Parathyroid adenoma (tissue), 2 donors: Measurements from ENCODE around the gene EDEM2.

Experiments used
- H2AFZ ChIP-seq: fragments of 300-600 bp; sonication (generic); one replicate; pipeline ENCODE4 v1.7.0; 2017; ENCODE audit warnings: antibody characterized with exemption, mild to moderate bottlenecking
- H3K27ac ChIP-seq: fragments of 300-600 bp; sonication (generic); one replicate; pipeline ENCODE4 v1.7.0; 2017
- H3K27me3 ChIP-seq: fragments of 300-600 bp; sonication (generic); one replicate; pipeline ENCODE4 v1.7.0; 2017; ENCODE audit warnings: low read length; ENCODE audit not compliant: control insufficient read depth, insufficient read depth
- H3K36me3 ChIP-seq: fragments of 300-600 bp; sonication (generic); one replicate; pipeline ENCODE4 v1.7.0; 2017; ENCODE audit warnings: low read length; ENCODE audit not compliant: control insufficient read depth, insufficient read depth
- H3K4me1 ChIP-seq: fragments of 300-600 bp; sonication (generic); one replicate; pipeline ENCODE4 v1.7.0; 2017; ENCODE audit warnings: control low read depth
- H3K4me2 ChIP-seq: fragments of 300-600 bp; sonication (generic); one replicate; pipeline ENCODE4 v1.7.0; 2017; ENCODE audit warnings: low read length
- H3K4me3 ChIP-seq: fragments of 300-600 bp; sonication (generic); one replicate; pipeline ENCODE4 v1.7.0; 2017; ENCODE audit warnings: low read depth, low read length
- H3K79me2 ChIP-seq: fragments of 300-600 bp; sonication (generic); one replicate; pipeline ENCODE4 v1.7.0; 2017; ENCODE audit warnings: control low read depth
- H3K9ac ChIP-seq: fragments of 300-600 bp; sonication (generic); one replicate; pipeline ENCODE4 v1.7.0; 2017; ENCODE audit warnings: mild to moderate bottlenecking
- H3K9me3 ChIP-seq: fragments of 300-600 bp; sonication (generic); one replicate; pipeline ENCODE4 v1.7.0; 2017; ENCODE audit warnings: low read length; ENCODE audit not compliant: control insufficient read depth
- CTCF ChIP-seq: fragments of 300-600 bp; sonication (generic); IDR thresholded peaks from one replicate; pipeline ENCODE4 v1.7.0; 2017; ENCODE audit warnings: antibody characterized with exemption, mild to moderate bottlenecking
- donor health status: primary hyperparathyroidism.

Gene EDEM2

GRCh38 chr20:35181731-35182130 lies 34.6 kb upstream of the EDEM2 start:
- Histone ChIP-seq H3K4me1 (no peaks in the 10 kb centered on the region), H3K36me3 (no peaks in the 10 kb centered on the region), H3K9ac (no peak overlapping the region), H3K9me3 (no peaks in the 10 kb centered on the region), H3K27ac (no peak overlapping the region), H2AFZ (no peak overlapping the region), H3K4me2 (no peak overlapping the region), H3K4me3 (no peak overlapping the region), H3K27me3 (no peaks in the 10 kb centered on the region), H3K79me2 (no peaks in the 10 kb centered on the region)
- no peak for TF ChIP-seq CTCF

GRCh38 chr20:35180266-35180665 lies 33.1 kb upstream of the EDEM2 start:
- H3K27ac ChIP-seq: no peak overlapping the region
- H3K79me2 ChIP-seq: no peaks in the 10 kb centered on the region
- H3K4me2 ChIP-seq: no peak overlapping the region
- H2AFZ ChIP-seq: no peak overlapping the region
- TF ChIP-seq CTCF: no peak
- no peak overlapping the region for H3K4me3 ChIP-seq
- no peaks in the 10 kb centered on the region for H3K36me3 ChIP-seq
- H3K9me3 ChIP-seq: no peaks in the 10 kb centered on the region
- H3K9ac ChIP-seq: no peak overlapping the region
- no peaks in the 10 kb centered on the region for H3K4me1 ChIP-seq
- H3K27me3 ChIP-seq: no peaks in the 10 kb centered on the region

- no peaks in the 10 kb centered on the region for H3K36me3 ChIP-seq
- no peak overlapping the region for H3K9ac ChIP-seq
- H3K27ac ChIP-seq: no peak overlapping the region
- no peak overlapping the region for H3K4me3 ChIP-seq
- H3K27me3 ChIP-seq: no peaks in the 10 kb centered on the region
- H3K4me2 ChIP-seq: no peak overlapping the region
- no peaks in the 10 kb centered on the region for H3K79me2 ChIP-seq
- H2AFZ ChIP-seq: no peak overlapping the region
- H3K4me1 ChIP-seq: no peaks in the 10 kb centered on the region
- TF ChIP-seq CTCF: no peak
- no peaks in the 10 kb centered on the region for H3K9me3 ChIP-seq
Measured at GRCh38 chr20:35179292-35180212, 32.4 kb upstream of the EDEM2 start.

- no peaks in the 10 kb centered on the region for H3K79me2 ChIP-seq
- TF ChIP-seq CTCF: no peak
Measured at GRCh38 chr20:35176132-35176531, 29.0 kb upstream of the EDEM2 start.

More at GRCh38 chr20:35176132-35176531, 29.0 kb upstream of the EDEM2 start:
- Histone ChIP-seq H3K4me1 (no peaks in the 10 kb centered on the region), H3K27me3 (no peaks in the 10 kb centered on the region), H3K4me2 (no peak overlapping the region), H3K4me3 (no peak overlapping the region), H2AFZ (no peak overlapping the region), H3K9ac (no peak overlapping the region), H3K9me3 (no peaks in the 10 kb centered on the region), H3K36me3 (no peaks in the 10 kb centered on the region), H3K27ac (no peak overlapping the region)
